DND-41 (cell line): Measurements from ENCODE around the gene MYO1D.

ENCODE experiments used
- ATAC-seq: fragments of 200-7000 bp; cut with Tn5 transposase; 3 replicates; pipeline ENCODE4 v1.9.1; 2021; ENCODE audit warnings: low read depth; ENCODE audit not compliant: insufficient read depth
- DNase-seq: peaks from one replicate; pipeline ENCODE4 v3.0.0-alpha.2; 2020
- H2AFZ ChIP-seq: 2 replicates; pipeline ENCODE4 v1.6.0; 2012; ENCODE audit warnings: low read depth, low read length
- H3K27ac ChIP-seq: 2 replicates; pipeline ENCODE4 v1.5.1; 2012; ENCODE audit warnings: low read length, inconsistent platforms
- H3K27me3 ChIP-seq: fragments of 200-600 bp; sonication (generic); 2 replicates; pipeline ENCODE4 v1.6.0; 2012; ENCODE audit warnings: low read length, mild to moderate bottlenecking, inconsistent platforms; ENCODE audit not compliant: insufficient read depth, poor library complexity
- H3K36me3 ChIP-seq: 2 replicates; pipeline ENCODE4 v1.5.1; 2012; ENCODE audit warnings: low read length, inconsistent platforms; ENCODE audit not compliant: insufficient read depth
- H3K4me1 ChIP-seq: 2 replicates; pipeline ENCODE4 v1.5.1; 2012; ENCODE audit warnings: mild to moderate bottlenecking, low read length; ENCODE audit not compliant: insufficient read depth
- H3K4me2 ChIP-seq: 2 replicates; pipeline ENCODE4 v1.6.0; 2012; ENCODE audit warnings: mild to moderate bottlenecking, moderate library complexity, low read length, inconsistent platforms; ENCODE audit not compliant: insufficient read depth
- H3K4me3 ChIP-seq, 2 experiments: fragments of 200-600 bp in 1 of 2; shearing (Covaris generic) in 1 of 2; 2 replicates each; pipeline ENCODE4 v1.5.1; 2012 to 2016; ENCODE audit warnings: inconsistent platforms in 2 of 2, low read length in 2 of 2, mild to moderate bottlenecking in 2 of 2, low read depth in 1 of 2, moderate library complexity in 1 of 2
- H3K79me2 ChIP-seq: 2 replicates; pipeline ENCODE4 v1.6.0; 2012; ENCODE audit warnings: low read length, inconsistent platforms; ENCODE audit not compliant: insufficient read depth
- H3K9ac ChIP-seq: 2 replicates; pipeline ENCODE4 v1.6.0; 2012; ENCODE audit warnings: low read depth, mild to moderate bottlenecking, inconsistent platforms, low read length, moderate library complexity
- H3K9me3 ChIP-seq: 2 replicates; pipeline ENCODE4 v1.5.1; 2012; ENCODE audit warnings: low read length, moderate library complexity, mild to moderate bottlenecking, inconsistent platforms; ENCODE audit not compliant: insufficient read depth, severe bottlenecking
- H4K20me1 ChIP-seq: 2 replicates; pipeline ENCODE4 v1.6.0; 2012; ENCODE audit warnings: low read length; ENCODE audit not compliant: insufficient read depth
- CTCF ChIP-seq: IDR thresholded peaks from 2 replicates; pipeline ENCODE4 v1.5.1; 2012; ENCODE audit warnings: borderline replicate concordance, low read length, moderate library complexity, mild to moderate bottlenecking; ENCODE audit not compliant: poor library complexity, severe bottlenecking; ENCODE audit errors: extremely low read depth
- EZH2 ChIP-seq: IDR thresholded peaks from 3 replicates; pipeline ENCODE4 v1.6.1; 2012; ENCODE audit warnings: borderline replicate concordance, low read depth, mild to moderate bottlenecking, moderate library complexity, low read length, inconsistent platforms; ENCODE audit not compliant: severe bottlenecking

Gene MYO1D

GRCh38 chr17:32802306-32802705, 74.6 kb downstream of the MYO1D start:
- H3K4me2 ChIP-seq = no peak overlapping the region
- ATAC-seq = no peak

GRCh38 chr17:32801641-32802040, 75.3 kb downstream of the MYO1D start:
- H3K27ac ChIP-seq = no peak overlapping the region
- no peak overlapping the region for H3K4me2 ChIP-seq
- H4K20me1 ChIP-seq = no peaks in the 10 kb centered on the region
- TF ChIP-seq CTCF = no peak
- TF ChIP-seq EZH2 = no peak
- ATAC-seq = no peak
- H2AFZ ChIP-seq = no peak overlapping the region
- DNase-seq = no peak
- H3K36me3 ChIP-seq = no peaks in the 10 kb centered on the region
- no peaks in the 10 kb centered on the region for H3K79me2 ChIP-seq
- H3K4me3 ChIP-seq = no peak overlapping the region
- no peaks in the 10 kb centered on the region for H3K4me1 ChIP-seq
- H3K9me3 ChIP-seq = no peaks in the 10 kb centered on the region
- H3K9ac ChIP-seq = no peak overlapping the region
- peaks cover 23% of the 10 kb centered on the region for H3K27me3 ChIP-seq

More at GRCh38 chr17:32802306-32802705, 74.6 kb downstream of the MYO1D start:
- Histone ChIP-seq H3K79me2 (no peaks in the 10 kb centered on the region), H3K9ac (no peak overlapping the region), H3K27ac (no peak overlapping the region), H3K4me3 (no peak overlapping the region), H3K4me1 (no peaks in the 10 kb centered on the region), H3K36me3 (no peaks in the 10 kb centered on the region), H3K27me3 (peaks cover 26% of the 10 kb centered on the region), H4K20me1 (no peaks in the 10 kb centered on the region), H3K9me3 (no peaks in the 10 kb centered on the region), H2AFZ (no peak overlapping the region)
- DNase-seq = no peak
- TF ChIP-seq EZH2 (no peak), CTCF (no peak)

GRCh38 chr17:32801193-32801592, 75.7 kb downstream of the MYO1D start:
- ATAC-seq (no peak), DNase-seq (no peak)
- Histone ChIP-seq H3K27ac (no peak overlapping the region), H4K20me1 (no peaks in the 10 kb centered on the region), H2AFZ (no peak overlapping the region), H3K9ac (no peak overlapping the region), H3K36me3 (no peaks in the 10 kb centered on the region), H3K4me1 (no peaks in the 10 kb centered on the region), H3K79me2 (no peaks in the 10 kb centered on the region), H3K9me3 (no peaks in the 10 kb centered on the region), H3K27me3 (peaks cover 23% of the 10 kb centered on the region), H3K4me2 (no peak overlapping the region), H3K4me3 (no peak overlapping the region)
- TF ChIP-seq CTCF (no peak), EZH2 (no peak)

- Histone ChIP-seq H3K9me3 (no peaks in the 10 kb centered on the region), H4K20me1 (no peaks in the 10 kb centered on the region), H3K4me1 (no peaks in the 10 kb centered on the region), H3K36me3 (no peaks in the 10 kb centered on the region), H3K4me3 (no peak overlapping the region), H3K4me2 (no peak overlapping the region), H2AFZ (no peak overlapping the region), H3K27ac (no peak overlapping the region), H3K9ac (no peak overlapping the region), H3K27me3 (peaks cover 13% of the 10 kb centered on the region), H3K79me2 (no peaks in the 10 kb centered on the region)
- DNase-seq = no peak
- ATAC-seq = no peak
- TF ChIP-seq CTCF = no peak
- TF ChIP-seq EZH2 = no peak
These were observed 78.0 kb downstream of the MYO1D start for GRCh38 chr17:32798938-32799337.
